Keratinocyte (primary cell): ENCODE results near the gene TENM4.
A peak's percentile ranks its signal among the peaks of the same experiment; 100 is the strongest.

Source experiments
- CTCF ChIP-seq, 3 experiments: IDR thresholded peaks in 1 of 3; conservative IDR thresholded peaks in 1 of 3; optimal IDR thresholded peaks in 1 of 3; 2 replicates in 2 of 3; 3 replicates in 1 of 3; pipeline versions ENCODE3 to v1.5.1; 2011; ENCODE audit warnings: low read length in 3 of 3, mild to moderate bottlenecking in 3 of 3, moderate library complexity in 2 of 3, control low read depth in 1 of 3, inconsistent platforms in 1 of 3; ENCODE audit not compliant: insufficient read depth in 2 of 3; ENCODE audit errors: extremely low read depth in 1 of 3
- EZH2 ChIP-seq: IDR thresholded peaks from one replicate; pipeline ENCODE4 v1.6.1; 2012; ENCODE audit warnings: inconsistent platforms, mild to moderate bottlenecking, low read length, moderate library complexity

- peak in 2 of 3 experiments; percentile 20 to 43 for TF ChIP-seq CTCF (optimal IDR thresholded peaks at IDR 0.05 in 1 of 3, IDR thresholded peaks at IDR 0.05 in 1 of 3, conservative IDR thresholded peaks at IDR 0.05 in 1 of 3; ENCODE audit: extremely low read depth in 1 of 3, insufficient read depth in 2 of 3, low read length in 3 of 3)
- TF ChIP-seq EZH2, result no peak
Observed at GRCh38 chr11:78838417-78838816, 602.4 kb downstream of the TENM4 start.
